HG03039 (cell line): ENCODE measurements around the gene CCDC107.
"Not testable (repeated sequence)": the region's sequence is repeated elsewhere in the genome, so short reads cannot be mapped to it uniquely, and the experiment has no call there.

Experiments used
- ATAC-seq: cut with Tn5 transposase; IDR thresholded peaks from one replicate; pipeline ENCODE4 v1.9.1; 2021; ENCODE audit warnings: mild to moderate bottlenecking, moderate library complexity; ENCODE audit not compliant: unreplicated experiment

CCDC107 gene

DNA sequence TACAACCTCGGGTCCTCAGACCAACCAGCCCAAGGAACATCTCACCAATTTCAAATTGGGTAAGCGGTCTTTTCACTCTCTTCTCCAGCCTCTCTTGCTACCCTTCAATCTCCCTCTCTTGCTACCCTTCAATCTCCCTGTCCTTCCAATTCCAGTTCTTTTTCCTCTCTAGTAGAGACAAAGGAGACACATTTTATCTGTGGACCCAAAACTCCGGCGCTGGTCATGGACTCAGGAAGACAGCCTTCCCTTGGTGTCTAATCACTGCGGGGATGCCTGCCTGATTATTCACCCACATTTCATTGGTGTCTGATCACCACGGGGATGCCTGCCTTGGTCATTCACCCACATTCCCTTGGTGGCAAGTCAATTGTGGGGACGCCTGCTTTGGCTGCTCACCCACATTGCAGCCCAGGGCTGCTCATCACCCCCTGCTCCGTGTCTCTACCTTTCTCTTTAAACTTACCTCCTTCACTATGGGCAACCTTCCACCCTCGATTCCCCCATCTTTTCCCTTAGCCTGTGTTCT lies 20.6 kb upstream of the CCDC107 start:
- not testable (repeated sequence) for ATAC-seq

DNA sequence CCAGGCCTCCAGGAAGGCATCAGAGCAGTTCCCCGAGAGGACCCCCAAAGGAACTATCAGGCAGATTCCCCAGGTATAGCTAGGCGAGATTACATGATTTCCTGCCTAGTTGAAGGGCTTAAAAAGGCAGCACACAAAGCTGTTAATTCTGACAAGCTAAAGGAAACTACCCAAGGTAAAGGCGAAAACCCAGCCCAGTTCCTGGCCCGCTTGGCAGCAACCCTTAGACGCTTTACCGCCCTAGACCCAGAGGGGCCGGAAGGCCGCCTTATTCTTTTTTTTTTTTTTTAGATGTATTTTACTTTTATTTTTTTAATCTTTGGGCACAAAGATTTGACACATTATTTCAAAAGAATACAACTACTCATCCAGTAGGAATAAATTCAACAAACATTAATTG lies 19.3 kb upstream of the CCDC107 start:
- ATAC-seq: not testable (repeated sequence)

DNA sequence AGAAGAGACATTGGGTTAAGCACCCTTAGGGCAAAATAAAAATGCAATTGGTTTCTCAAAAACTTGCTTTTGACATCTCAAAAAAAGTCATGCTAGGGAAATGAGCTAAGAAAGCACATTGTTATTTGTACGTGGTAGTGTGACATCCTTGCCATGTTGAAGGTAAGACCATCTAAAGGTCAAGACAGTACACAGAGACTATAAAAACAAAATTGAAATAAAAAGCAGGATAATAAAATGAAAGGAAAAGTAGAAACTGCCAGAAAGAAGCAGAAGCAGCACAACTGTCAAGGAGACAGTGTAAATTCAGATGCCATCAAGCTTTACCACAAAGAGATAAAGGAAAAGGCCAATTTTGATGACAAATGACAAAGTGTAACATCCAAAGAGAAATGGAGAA lies 18.9 kb upstream of the CCDC107 start:
- ATAC-seq: not testable (repeated sequence)

DNA sequence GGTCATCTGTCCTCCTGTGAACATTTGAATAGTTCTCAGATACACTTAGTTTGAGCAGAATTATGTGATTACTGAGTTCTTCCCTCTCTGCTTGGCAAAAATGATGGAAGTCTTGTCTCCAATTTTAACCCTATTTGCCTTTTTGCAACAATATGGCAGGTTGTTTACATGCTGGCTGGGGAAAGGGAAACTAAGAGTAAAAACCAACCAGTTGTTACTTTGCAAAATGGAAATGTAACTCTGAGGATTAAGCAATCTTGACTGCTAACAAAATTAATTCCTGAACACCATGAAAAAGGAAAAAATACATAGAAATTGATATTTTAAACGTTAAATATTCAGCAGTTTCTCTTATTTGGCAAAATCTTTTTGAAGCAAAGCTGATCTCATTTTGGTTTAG lies 18.5 kb upstream of the CCDC107 start:
- no peak for ATAC-seq

- ATAC-seq: not testable (repeated sequence)
Observed at GRCh38 chr9:35640431-35640830, 17.7 kb upstream of the CCDC107 start.

DNA sequence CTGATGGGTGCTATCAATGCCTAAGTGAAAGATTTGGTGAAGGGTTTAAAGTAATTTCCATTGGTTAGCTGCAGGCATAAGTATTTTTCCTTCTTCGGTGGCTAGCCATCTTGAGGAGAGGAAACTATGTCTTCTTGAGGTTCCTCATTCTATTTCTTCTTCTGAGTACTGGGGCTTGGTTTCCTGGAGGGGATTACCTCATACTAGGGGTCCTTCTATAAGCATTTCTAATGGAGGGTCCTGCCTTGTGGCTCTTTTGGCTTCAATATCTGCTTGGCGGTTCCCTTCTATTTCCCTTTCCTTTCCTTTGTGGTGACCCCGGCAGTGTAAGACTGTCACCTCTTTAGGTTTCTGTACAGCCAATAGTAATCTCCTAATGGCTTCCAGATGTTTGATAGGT lies 16.6 kb upstream of the CCDC107 start:
- not testable (repeated sequence) for ATAC-seq

DNA sequence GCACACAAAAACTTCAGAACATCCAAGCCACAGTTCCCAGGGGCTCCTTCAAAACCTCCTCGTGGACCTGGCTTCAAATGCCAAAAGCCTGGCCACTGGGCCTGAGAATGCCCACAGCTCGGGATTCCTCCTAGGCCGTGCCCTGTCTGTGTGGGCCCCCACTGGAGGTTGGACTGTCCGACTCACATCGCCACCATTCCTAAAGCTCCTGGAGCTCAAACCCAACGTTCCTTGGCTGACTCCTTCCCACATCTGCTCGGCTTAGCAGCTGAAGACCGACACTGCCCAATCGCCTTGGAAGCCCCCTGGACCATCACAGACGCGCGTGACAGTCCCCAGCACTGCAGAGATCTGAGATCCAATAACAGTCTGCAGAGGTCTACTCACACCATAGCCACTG lies 15.0 kb upstream of the CCDC107 start:
- ATAC-seq: no peak

DNA sequence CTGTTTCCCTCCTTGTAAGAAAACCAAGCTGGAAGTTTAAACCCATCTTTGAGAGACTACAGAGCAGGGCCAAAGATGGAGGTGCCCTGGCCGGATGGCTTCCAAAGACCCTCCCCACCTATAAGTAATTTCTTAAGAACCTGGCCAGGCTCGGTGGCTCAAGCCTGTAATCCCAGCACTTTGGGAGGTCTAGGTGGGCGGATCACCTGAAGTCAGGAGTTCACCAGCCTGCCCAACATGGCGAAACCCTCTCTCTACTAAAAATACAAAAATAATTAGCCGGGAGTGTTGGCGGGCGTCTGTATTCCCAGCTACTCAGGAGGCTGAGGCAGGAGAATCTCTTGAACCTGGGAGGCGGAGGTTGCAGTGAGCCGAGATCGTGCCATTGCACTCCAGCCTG lies 12.4 kb upstream of the CCDC107 start:
- ATAC-seq: not testable (repeated sequence)

GRCh38 chr9:35646153-35646532 lies 11.9 kb upstream of the CCDC107 start:
- ATAC-seq: no peak

DNA sequence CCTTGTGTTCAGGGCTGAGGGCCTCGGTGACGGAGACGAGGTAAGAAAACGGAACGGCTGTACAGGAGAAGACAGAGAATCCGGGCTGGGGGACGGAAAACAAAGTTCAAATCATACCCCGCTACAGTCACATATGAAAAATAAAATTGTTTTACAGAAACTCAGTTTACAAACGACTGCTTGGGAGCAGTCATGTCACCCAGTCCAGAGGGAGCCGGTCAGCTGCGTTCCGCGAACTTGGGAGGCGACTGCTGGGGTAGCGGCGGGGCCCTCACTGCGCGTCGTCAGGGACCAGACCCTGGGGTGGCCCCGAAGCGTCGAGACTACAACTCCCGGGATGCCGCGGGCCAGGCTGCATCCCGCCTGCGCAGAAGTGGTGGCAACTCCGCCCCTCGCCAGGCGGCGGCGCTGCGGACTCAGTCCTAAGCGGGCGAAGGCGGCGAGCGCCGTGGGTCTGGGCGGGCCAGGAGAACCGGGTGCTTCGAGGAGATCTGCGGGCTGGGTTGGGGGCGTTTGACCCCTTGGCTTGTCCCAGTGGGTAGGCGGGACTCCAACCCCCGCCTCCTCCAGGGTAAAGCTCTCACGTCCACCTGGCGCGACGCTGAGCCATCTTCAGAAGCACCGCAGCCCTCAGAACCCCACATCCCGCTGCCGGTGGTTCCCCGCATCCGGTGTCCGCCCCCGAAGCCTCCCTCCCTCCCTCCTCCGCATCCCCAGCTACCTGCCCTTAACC lies 11.4 kb upstream of the CCDC107 start:
- peak; percentile 79 for ATAC-seq

DNA sequence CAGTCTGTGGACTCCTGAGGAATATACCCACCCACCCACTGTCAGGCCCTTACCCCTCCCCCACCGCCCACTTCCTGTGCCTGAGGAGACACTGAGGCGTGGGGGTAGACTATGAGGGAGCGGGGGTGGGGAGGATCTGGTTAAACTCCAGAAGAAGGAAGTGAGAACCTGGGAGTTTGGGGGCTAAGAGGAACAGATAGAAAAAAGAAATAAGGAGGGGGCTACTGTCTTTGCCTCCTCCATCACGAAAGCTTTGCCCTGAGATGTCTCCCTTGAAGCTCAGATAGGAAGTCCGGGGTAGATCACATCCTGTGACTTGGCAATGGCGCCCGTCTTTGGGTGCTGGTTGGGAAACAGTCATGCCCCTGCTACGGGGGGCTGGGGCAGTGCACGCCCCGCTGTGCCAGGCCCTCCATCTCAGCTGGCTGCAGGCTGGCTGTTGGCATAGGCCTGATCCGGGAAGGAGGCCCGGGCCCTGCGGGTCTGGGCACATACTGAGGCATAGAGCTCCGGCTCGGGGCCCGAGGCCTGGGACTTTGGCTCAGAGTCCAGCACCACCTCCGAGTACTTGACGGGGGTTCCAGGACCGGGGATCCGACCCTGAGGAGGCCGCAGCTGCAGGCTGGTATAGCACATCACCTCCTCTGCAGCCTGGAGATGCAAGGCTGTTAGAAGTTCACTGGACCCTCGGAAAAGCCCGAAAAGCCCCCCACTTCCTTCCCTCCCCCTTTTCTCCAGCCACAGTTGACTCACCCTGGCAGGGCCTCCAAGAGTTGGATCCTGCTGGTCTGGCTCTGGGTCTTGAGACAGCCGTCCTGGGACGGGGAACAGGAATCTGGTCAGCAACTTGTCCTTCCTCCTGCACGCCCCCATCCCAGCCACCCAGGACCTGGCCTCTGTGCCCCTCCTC lies 8.4 kb upstream of the CCDC107 start:
- ATAC-seq: no peak

- no peak for ATAC-seq
Observed at GRCh38 chr9:35650341-35651158, 7.5 kb upstream of the CCDC107 start, which contains the start of gene SIT1. TSS of gene SIT1 (minus strand) at chr9:35650931. CDS start at chr9:35650853, 78 bp downstream.

DNA sequence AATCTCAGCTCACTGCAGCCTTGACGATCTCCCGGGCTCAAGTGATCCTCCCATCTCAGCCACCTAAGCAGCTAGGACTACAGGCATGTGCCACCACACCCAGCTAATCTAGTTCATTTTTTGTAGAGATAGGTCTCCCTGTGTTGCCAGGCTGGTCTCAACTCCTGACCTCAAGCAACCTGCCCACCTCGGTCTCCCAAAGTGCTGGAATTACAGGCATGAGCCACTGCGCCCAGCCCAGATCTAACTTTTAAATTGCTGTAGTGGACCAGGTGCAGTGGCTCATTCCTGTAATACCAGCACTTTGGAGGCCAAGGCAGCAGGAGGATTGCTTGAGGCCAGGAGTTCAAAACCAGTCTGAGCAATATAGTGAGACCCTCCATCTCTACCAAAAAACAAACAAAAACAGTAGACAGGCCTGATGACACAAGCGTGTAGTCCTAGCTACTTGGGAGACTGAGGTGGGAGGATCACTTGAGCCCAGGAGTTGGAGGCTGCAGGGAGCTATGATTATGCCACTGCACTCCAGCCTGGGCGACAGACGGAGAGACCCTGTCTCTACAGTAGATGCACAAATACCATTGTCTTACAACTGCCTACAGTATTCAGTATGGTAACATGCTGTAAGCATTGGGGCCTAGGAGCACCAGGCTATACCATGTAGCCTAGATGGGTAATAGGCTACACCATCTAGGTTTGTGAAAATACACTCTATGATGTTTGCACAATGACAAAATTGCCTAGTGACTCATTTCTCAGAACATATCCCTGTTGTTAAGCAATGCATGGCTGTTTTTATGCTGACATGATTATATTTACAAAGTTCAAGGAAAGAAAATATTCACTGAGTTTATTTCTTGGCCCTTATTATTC lies 5.9 kb upstream of the CCDC107 start:
- no peak for ATAC-seq

GRCh38 chr9:35652829-35653209 lies 5.3 kb upstream of the CCDC107 start:
- ATAC-seq: no peak

GRCh38 chr9:35653611-35654010 lies 4.5 kb upstream of the CCDC107 start:
- ATAC-seq: no peak

GRCh38 chr9:35656348-35656747 lies 1.7 kb upstream of the CCDC107 start:
- no peak for ATAC-seq

DNA sequence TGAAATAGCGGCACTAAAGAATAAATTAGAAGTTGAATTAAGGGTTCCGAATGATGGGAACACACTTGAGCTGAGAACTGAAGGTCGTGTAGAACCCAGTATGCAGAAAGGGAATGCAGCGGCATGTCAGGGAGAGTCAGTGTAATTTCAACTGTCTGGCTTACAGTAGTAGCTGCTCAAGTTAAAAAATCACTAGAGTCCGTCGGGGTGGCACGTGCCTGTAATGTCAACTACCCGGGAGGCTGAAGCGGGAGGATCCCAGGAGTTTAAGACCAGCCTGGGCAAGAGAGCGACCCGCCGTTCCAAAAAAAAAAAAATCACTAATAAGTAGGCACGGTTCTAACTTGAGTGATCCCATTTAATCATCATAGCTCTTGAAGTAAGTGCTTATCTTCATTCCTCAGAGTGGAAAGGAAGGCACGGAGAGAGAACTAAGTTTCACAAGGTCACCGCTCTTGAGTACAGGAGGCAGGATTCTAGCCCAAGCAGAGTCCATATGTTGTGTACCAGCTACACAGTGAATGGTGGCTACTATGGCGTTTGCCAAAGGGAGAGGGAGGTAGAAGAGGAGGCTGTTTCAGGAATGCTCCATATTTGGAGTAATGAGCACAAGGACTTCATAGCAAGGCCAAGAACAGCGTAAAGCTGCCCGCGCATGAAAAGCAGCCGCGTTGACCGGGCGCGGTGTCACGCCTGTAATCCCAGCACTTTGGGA lies 1.1 kb upstream of the CCDC107 start:
- ATAC-seq: no peak

GRCh38 chr9:35657546-35658136 lies 451 bp upstream of the CCDC107 start, which contains the start of gene RMRP:
TSS of gene RMRP (minus strand) at chr9:35658019.
- peak; percentile 76 for ATAC-seq

DNA sequence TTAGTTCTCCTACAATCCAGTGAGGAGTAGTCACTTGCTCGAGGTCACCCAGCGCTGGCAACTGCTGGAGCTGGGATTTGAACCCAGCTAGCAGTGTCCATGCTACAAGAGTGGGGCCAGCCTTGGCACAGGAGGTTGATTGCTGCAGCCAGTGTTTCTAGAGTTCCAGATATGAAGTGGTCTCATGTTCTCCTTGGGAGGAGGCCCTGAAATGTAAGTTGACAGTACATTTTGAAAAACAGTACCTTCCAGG lies 802 bp downstream of the CCDC107 start:
- no peak for ATAC-seq
